Measurements from ENCODE around the gene CTLA4. TPM values are rescaled to one million over a fixed set of nuclear protein-coding genes. Genes with fewer than 3 reads are reported as not detected.
A peak's percentile ranks its signal among the peaks of the same experiment; 100 is the strongest.

The CTLA4 gene
- total RNA-seq, 1 experiment from 2014 or later, result not detected

- CTCF ChIA-PET, result interaction anchor here (0.8 to 1.5 kb wide), 2 partner anchors 14 to 20 kb away, joined by 3 read pairs; no protein-coding TSS in a partner anchor
- H3K27ac Mint-ChIP-seq (ENCODE audit: low read depth, unreplicated experiment), result no peak overlapping the region
- H3K27me3 Mint-ChIP-seq (ENCODE audit: insufficient read depth, unreplicated experiment), result no peaks in the 10 kb centered on the region
- H3K4me3 Mint-ChIP-seq (ENCODE audit: unreplicated experiment), result no peak overlapping the region
- TF ChIP-seq CTCF (IDR thresholded peaks at IDR 0.05; ENCODE audit: unreplicated experiment), result no peak
- BruUV-seq (replicated peaks), result no TSS peak
- no peaks in the 10 kb centered on the region for H3K9me3 Mint-ChIP-seq (ENCODE audit: unreplicated experiment)
- H3K4me1 Mint-ChIP-seq (ENCODE audit: insufficient read depth, unreplicated experiment), result peaks cover 5% of the 10 kb centered on the region
- no peaks in the 10 kb centered on the region for H3K36me3 Mint-ChIP-seq (ENCODE audit: insufficient read depth, unreplicated experiment)
- intact Hi-C loops (cut with micrococcal nuclease), result no loop called here
- POLR2A ChIA-PET, result interaction anchor here (0.8 kb wide), 1 partner anchor 129 kb away, joined by 3 read pairs; no protein-coding TSS in a partner anchor
- no peak for DNase-seq (ENCODE audit: unreplicated experiment)
Observed at GRCh38 chr2:203889944-203890343, 22.4 kb downstream of the CTLA4 start.

GRCh38 chr2:203890733-203891132 lies 23.2 kb downstream of the CTLA4 start:
- ChIA-PET POLR2A (interaction anchor here (0.6 to 0.8 kb wide), 2 partner anchors 128 to 526 kb away, joined by 3 read pairs; no protein-coding TSS in a partner anchor), CTCF (interaction anchor here (0.6 to 1.5 kb wide), 3 partner anchors 19 to 75 kb away, joined by 3 read pairs; no protein-coding TSS in a partner anchor)
- no peak overlapping the region for H3K4me3 Mint-ChIP-seq (ENCODE audit: unreplicated experiment)
- H3K4me1 Mint-ChIP-seq (ENCODE audit: insufficient read depth, unreplicated experiment), result peaks cover 5% of the 10 kb centered on the region
- DNase-seq (ENCODE audit: unreplicated experiment), result no peak
- no peaks in the 10 kb centered on the region for H3K36me3 Mint-ChIP-seq (ENCODE audit: insufficient read depth, unreplicated experiment)
- TF ChIP-seq CTCF (IDR thresholded peaks at IDR 0.05; ENCODE audit: unreplicated experiment), result no peak
- no peaks in the 10 kb centered on the region for H3K27me3 Mint-ChIP-seq (ENCODE audit: insufficient read depth, unreplicated experiment)
- no peaks in the 10 kb centered on the region for H3K9me3 Mint-ChIP-seq (ENCODE audit: unreplicated experiment)
- intact Hi-C loops (cut with micrococcal nuclease), result no loop called here
- no TSS peak for BruUV-seq (replicated peaks)
- no peak overlapping the region for H3K27ac Mint-ChIP-seq (ENCODE audit: low read depth, unreplicated experiment)

- CTCF ChIA-PET, result interaction anchor here (0.6 to 1.0 kb wide), 2 partner anchors 14 to 27 kb away, joined by 3 read pairs; no protein-coding TSS in a partner anchor
- POLR2A ChIA-PET, result interaction anchor here (0.6 to 1.2 kb wide), 2 partner anchors 43 to 526 kb away, joined by 3 to 4 read pairs; no protein-coding TSS in a partner anchor
- Mint-ChIP-seq H3K36me3 (ENCODE audit: insufficient read depth, unreplicated experiment) (no peaks in the 10 kb centered on the region), H3K4me1 (ENCODE audit: insufficient read depth, unreplicated experiment) (peaks cover 5% of the 10 kb centered on the region), H3K9me3 (ENCODE audit: unreplicated experiment) (no peaks in the 10 kb centered on the region), H3K27ac (ENCODE audit: low read depth, unreplicated experiment) (no peak overlapping the region), H3K4me3 (ENCODE audit: unreplicated experiment) (no peak overlapping the region), H3K27me3 (ENCODE audit: insufficient read depth, unreplicated experiment) (no peaks in the 10 kb centered on the region)
- intact Hi-C loops (cut with micrococcal nuclease), result no loop called here
- no TSS peak for BruUV-seq (replicated peaks)
- TF ChIP-seq CTCF (IDR thresholded peaks at IDR 0.05; ENCODE audit: unreplicated experiment), result no peak
- peak; percentile 72 for DNase-seq (ENCODE audit: unreplicated experiment)
Observed at GRCh38 chr2:203891474-203891873, 23.9 kb downstream of the CTLA4 start.

- ChIA-PET CTCF (interaction anchor here (0.6 to 1.0 kb wide), 2 partner anchors 14 to 1310 kb away, joined by 3 to 4 read pairs; no protein-coding TSS in a partner anchor), POLR2A (interaction anchor here (1.2 kb wide), 1 partner anchor 42 kb away, joined by 4 read pairs; no protein-coding TSS in a partner anchor)
- no peak for TF ChIP-seq CTCF (IDR thresholded peaks at IDR 0.05; ENCODE audit: unreplicated experiment)
- no peak for DNase-seq (ENCODE audit: unreplicated experiment)
- no peak overlapping the region for H3K4me3 Mint-ChIP-seq (ENCODE audit: unreplicated experiment)
- BruUV-seq (replicated peaks), result no TSS peak
- H3K27ac Mint-ChIP-seq (ENCODE audit: low read depth, unreplicated experiment), result no peak overlapping the region
- intact Hi-C loops (cut with micrococcal nuclease), result no loop called here
- peaks cover 5% of the 10 kb centered on the region for H3K4me1 Mint-ChIP-seq (ENCODE audit: insufficient read depth, unreplicated experiment)
- no peaks in the 10 kb centered on the region for H3K27me3 Mint-ChIP-seq (ENCODE audit: insufficient read depth, unreplicated experiment)
- no peaks in the 10 kb centered on the region for H3K36me3 Mint-ChIP-seq (ENCODE audit: insufficient read depth, unreplicated experiment)
- H3K9me3 Mint-ChIP-seq (ENCODE audit: unreplicated experiment), result no peaks in the 10 kb centered on the region
Observed at GRCh38 chr2:203892207-203892606, 24.6 kb downstream of the CTLA4 start.

Measured in MCF 10A (cell line).